Activated naive CD4-positive, alpha-beta T cell treated with anti-CD3 and anti-CD28 coated beads, Interleukin-2, amount 10 ng/mL, durations not matched to agents 5 hours and 36 hours (primary cell): ENCODE results near the gene ANKS4B. TPM values are rescaled to one million over a fixed set of nuclear protein-coding genes. Genes with fewer than 3 reads are reported as not detected.

Source experiments
- total RNA-seq, 2 experiments: library from RNA; stranded (reverse); gene quantifications; one replicate each; pipeline ENCODE4 v1.2.3, GENCODE V29; 2021

The ANKS4B gene
- total RNA-seq = not detected

GRCh38 chr16:21233521-21234150, at the start of gene ANKS4B:
TSS of gene ANKS4B (plus strand) at chr16:21233699. CDS start at chr16:21233738, 39 bp downstream.

GRCh38 chr16:21211486-21211885, 22.0 kb upstream of the ANKS4B start, which contains the start of gene ZP2:
TSS of gene ZP2 (minus strand) at chr16:21211574. CDS start at chr16:21211547, 27 bp downstream.

GRCh38 chr16:21277927-21278706, 44.6 kb downstream of the ANKS4B start, which contains the start of gene CRYM:
TSS of gene CRYM (minus strand) at chr16:21278290. CDS start at chr16:21278251, 39 bp downstream.

Other genes starting within 250 kb of the ANKS4B start
- gene DNAH3, start 82.9 kb upstream of the ANKS4B start, total RNA-seq = not detected
- gene LDAF1, start 75.0 kb upstream of the ANKS4B start, total RNA-seq = 10 to 100 TPM; 14.3 to 16.6 TPM
- gene ZP2, start 22.1 kb upstream of the ANKS4B start, total RNA-seq = not detected
- not detected for gene CRYM, start 44.6 kb downstream of the ANKS4B start, total RNA-seq